ENCODE results near the gene FIBCD1.

The FIBCD1 gene

GRCh38 chr9:130975156-130975555, 36.1 kb upstream of the FIBCD1 start:
- TF ChIP-seq CTCF (IDR thresholded peaks at IDR 0.05; ENCODE audit: control extremely low read depth, extremely low read depth, low read depth, missing control alignments), result no peak
- POLR2A ChIA-PET, result no interaction called here
- CTCF ChIA-PET, result interaction anchor here (0.6 kb wide), 1 partner anchor 23 kb away, joined by 3 read pairs; no protein-coding TSS in a partner anchor
- DNase-seq (ENCODE audit: extremely low spot score), result no peak

- no peak for DNase-seq (ENCODE audit: extremely low spot score)
- ChIA-PET CTCF (interaction anchor here (0.6 kb wide), 1 partner anchor 24 kb away, joined by 3 read pairs; no protein-coding TSS in a partner anchor), POLR2A (no interaction called here)
- no peak for TF ChIP-seq CTCF (IDR thresholded peaks at IDR 0.05; ENCODE audit: control extremely low read depth, extremely low read depth, low read depth, missing control alignments)
Observed at GRCh38 chr9:130974697-130975096, 35.6 kb upstream of the FIBCD1 start.

- POLR2A ChIA-PET, result no interaction called here
- DNase-seq (ENCODE audit: extremely low spot score), result no peak
- CTCF ChIA-PET, result no interaction called here
- no peak for TF ChIP-seq CTCF (IDR thresholded peaks at IDR 0.05; ENCODE audit: control extremely low read depth, extremely low read depth, low read depth, missing control alignments)
Observed at GRCh38 chr9:130973686-130974281, 34.7 kb upstream of the FIBCD1 start.

GRCh38 chr9:130972957-130973685, 34.1 kb upstream of the FIBCD1 start:
- CTCF ChIA-PET, result no interaction called here
- DNase-seq (ENCODE audit: extremely low spot score), result no peak
- no peak for TF ChIP-seq CTCF (IDR thresholded peaks at IDR 0.05; ENCODE audit: control extremely low read depth, extremely low read depth, low read depth, missing control alignments)
- POLR2A ChIA-PET, result no interaction called here

DNA sequence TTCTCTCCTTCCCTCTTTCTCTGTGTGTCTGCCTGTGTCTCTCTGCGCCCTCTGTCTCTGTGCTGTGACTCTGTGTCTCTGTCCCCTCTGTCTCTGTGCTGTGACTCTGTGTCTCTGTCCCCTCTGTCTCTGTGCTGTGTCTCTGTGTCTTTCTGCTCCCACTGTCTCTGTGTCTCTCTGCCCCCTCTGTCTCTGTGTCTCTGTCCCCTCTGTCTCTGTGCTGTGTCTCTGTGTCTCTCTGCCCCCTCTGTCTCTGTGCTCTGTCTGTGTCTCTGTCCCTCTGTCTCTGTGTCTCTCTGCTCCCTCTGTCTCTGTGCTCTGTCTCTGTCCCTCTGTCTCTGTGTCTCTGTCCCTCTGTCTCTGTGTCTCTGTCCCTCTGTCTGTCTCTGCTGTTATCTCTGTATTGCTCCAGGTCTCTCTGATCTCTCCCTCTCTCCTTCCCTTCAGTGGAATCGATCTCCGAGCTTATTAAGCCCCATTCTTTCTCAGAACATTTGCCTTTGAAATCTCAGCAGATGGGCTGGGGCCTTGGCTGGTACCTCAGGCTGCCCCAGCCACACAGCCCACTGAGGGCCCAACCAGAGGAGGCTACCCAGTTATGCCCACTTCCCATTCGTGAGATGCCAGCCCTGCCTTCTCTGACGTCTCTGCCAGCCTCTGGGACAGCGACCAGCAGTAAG, 33.4 kb upstream of the FIBCD1 start:
- POLR2A ChIA-PET, result no interaction called here
- TF ChIP-seq CTCF (IDR thresholded peaks at IDR 0.05; ENCODE audit: control extremely low read depth, extremely low read depth, low read depth, missing control alignments), result no peak
- CTCF ChIA-PET, result no interaction called here
- no peak for DNase-seq (ENCODE audit: extremely low spot score)

- ChIA-PET POLR2A (no interaction called here), CTCF (no interaction called here)
- no peak for DNase-seq (ENCODE audit: extremely low spot score)
- no peak for TF ChIP-seq CTCF (IDR thresholded peaks at IDR 0.05; ENCODE audit: control extremely low read depth, extremely low read depth, low read depth, missing control alignments)
Observed at GRCh38 chr9:130971294-130971849, 32.3 kb upstream of the FIBCD1 start.
